Right cardiac atrium (tissue), 5 donors: ENCODE measurements around the gene LAMB3. TPM values are rescaled to one million over a fixed set of nuclear protein-coding genes. Genes with fewer than 3 reads are reported as not detected.

ENCODE experiments used
- ATAC-seq, 2 donors: fragments of 200-7000 bp; cut with Tn5 transposase; one replicate each; pipeline versions ENCODE4 v1.8.0 to v1.9.1; 2020; ENCODE audit warnings: moderate library complexity in 2 of 2, mild to moderate bottlenecking in 1 of 2
- DNase-seq, 3 donors: peaks; one replicate each; pipeline ENCODE4 v3.0.0-alpha.2; 2020
- H3K27ac ChIP-seq: one replicate; pipeline ENCODE4 v1.5.1; 2013; ENCODE audit warnings: mild to moderate bottlenecking, low read length, control low read depth, moderate library complexity
- H3K27me3 ChIP-seq: one replicate; pipeline ENCODE4 v1.6.1; 2013; ENCODE audit not compliant: control insufficient read depth, insufficient read depth
- H3K4me1 ChIP-seq: one replicate; pipeline ENCODE4 v1.6.1; 2013; ENCODE audit warnings: low read length; ENCODE audit not compliant: control insufficient read depth, insufficient read depth
- H3K4me3 ChIP-seq: one replicate; pipeline ENCODE4 v1.5.1; 2013; ENCODE audit warnings: low read length, control low read depth
- H3K9me3 ChIP-seq: one replicate; pipeline ENCODE4 v1.6.1; 2013; ENCODE audit warnings: low read length; ENCODE audit not compliant: control insufficient read depth
- WGBS: extraction: QIAGEN DNeasy Blood & Tissue Kit; methylation state at CpG from one replicate; pipeline ENCODE4 v1.1.7; 2013; 5-methylcytosine and 5-hydroxymethylcytosine counted together
- intact Hi-C, 4 donors: fragments of 100-400 bp; cut with DNase I; formaldehyde crosslinking; loops; one replicate each; pipeline versions ENCODE4 v1.11.0 to v1.14.0; 2022 to 2023
- polyA plus RNA-seq: library from polyadenylated mRNA; stranded (reverse); fragments of 200-250 nt; gene quantifications from one replicate; pipeline ENCODE4 v1.2.3, GENCODE V29; 2013
- total RNA-seq, 4 donors: library from RNA; stranded (reverse); fragmentation: NEBNext Ultra II Directional; extraction: Animal tissue kit (Norgen Biotek cat#: 25700); gene quantifications; one replicate each; pipeline ENCODE4 v1.2.1, GENCODE V29; 2021
- donor health status: healthy with polysubstance abuse.
- donor health status: DM: no; HTN: yes; CAD: no.
- donor health status: DM: no; HTN: no; CAD: no.
- donor health status: DM: no; HTN: yes; CAD: no; lungs with severe emphysema.
- donor health status: DM: yes; HTN: yes; CAD: no.

Gene LAMB3
- total and polyA plus RNA-seq, 5 donors, result 3.0 to 13.7 (median 9.3) TPM

GRCh38 chr1:209594440-209594839 lies 57.8 kb downstream of the LAMB3 start:
- Histone ChIP-seq H3K27ac (no peak overlapping the region), H3K4me1 (no peaks in the 10 kb centered on the region), H3K4me3 (no peak overlapping the region), H3K27me3 (no peaks in the 10 kb centered on the region), H3K9me3 (no peaks in the 10 kb centered on the region)
- 59% methylated on average over 1 of the region's 1 CpG for WGBS
- DNase-seq (no peak), ATAC-seq (no peak)
- intact Hi-C loops, result no loop called here

GRCh38 chr1:209593747-209594146 lies 58.5 kb downstream of the LAMB3 start:
- WGBS, result 59% methylated on average over 2 of the region's 2 CpGs

GRCh38 chr1:209590405-209590804 lies 61.8 kb downstream of the LAMB3 start:
- WGBS, result 51% methylated on average over 6 of the region's 6 CpGs
- H3K4me3 ChIP-seq, result no peak overlapping the region
- ATAC-seq (peak in 1 of 2 donors; percentile 51), DNase-seq (peak; percentile 25 to 62 (median 56))
- intact Hi-C loops, result no loop called here
- H3K27me3 ChIP-seq, result no peaks in the 10 kb centered on the region
- H3K9me3 ChIP-seq, result no peaks in the 10 kb centered on the region
- no peaks in the 10 kb centered on the region for H3K4me1 ChIP-seq
- no peak overlapping the region for H3K27ac ChIP-seq

More at GRCh38 chr1:209593747-209594146, 58.5 kb downstream of the LAMB3 start:
- H3K4me1 ChIP-seq, result no peaks in the 10 kb centered on the region
- H3K9me3 ChIP-seq, result no peaks in the 10 kb centered on the region
- ATAC-seq (no peak), DNase-seq (no peak)
- H3K27ac ChIP-seq, result no peak overlapping the region
- H3K4me3 ChIP-seq, result no peak overlapping the region
- intact Hi-C loops, result no loop called here
- no peaks in the 10 kb centered on the region for H3K27me3 ChIP-seq

- H3K27ac ChIP-seq, result no peak overlapping the region
- ATAC-seq (no peak), DNase-seq (no peak)
- intact Hi-C loops, result loop anchor here in 1 of 4 donors (5.0 to 10.0 kb wide), 2 partner anchors 37 to 235 kb away; partner anchors contain the start of gene UTP25
- no peaks in the 10 kb centered on the region for H3K9me3 ChIP-seq
- 83% methylated on average over 6 of the region's 6 CpGs for WGBS
- no peak overlapping the region for H3K4me3 ChIP-seq
- H3K27me3 ChIP-seq, result no peaks in the 10 kb centered on the region
- no peaks in the 10 kb centered on the region for H3K4me1 ChIP-seq
These were observed 62.4 kb downstream of the LAMB3 start for GRCh38 chr1:209589863-209590262.

- ATAC-seq (no peak), DNase-seq (no peak)
- Histone ChIP-seq H3K4me3 (no peak overlapping the region), H3K9me3 (no peaks in the 10 kb centered on the region), H3K27ac (no peak overlapping the region), H3K4me1 (no peaks in the 10 kb centered on the region), H3K27me3 (no peaks in the 10 kb centered on the region)
- intact Hi-C loops, result loop anchor here in 1 of 4 donors (5.0 to 10.0 kb wide), 2 partner anchors 38 to 235 kb away; partner anchors contain the start of gene UTP25
- 100% methylated on average over 2 of the region's 2 CpGs for WGBS
These were observed 62.8 kb downstream of the LAMB3 start for GRCh38 chr1:209589440-209589839.

GRCh38 chr1:209587789-209588188 lies 64.4 kb downstream of the LAMB3 start:
- 82% methylated on average over 3 of the region's 3 CpGs for WGBS
- no peak overlapping the region for H3K27ac ChIP-seq
- H3K9me3 ChIP-seq, result no peaks in the 10 kb centered on the region
- no peak for ATAC-seq
- intact Hi-C loops, result loop anchor here in 1 of 4 donors (5.0 to 10.0 kb wide), 2 partner anchors 40 to 237 kb away; partner anchors contain the start of gene UTP25
- no peak overlapping the region for H3K4me3 ChIP-seq
- H3K27me3 ChIP-seq, result no peaks in the 10 kb centered on the region
- DNase-seq, result no peak
- H3K4me1 ChIP-seq, result no peaks in the 10 kb centered on the region

- no peak overlapping the region for H3K4me3 ChIP-seq
- DNase-seq, result no peak
- no peaks in the 10 kb centered on the region for H3K4me1 ChIP-seq
- H3K27me3 ChIP-seq, result no peaks in the 10 kb centered on the region
- WGBS, result 68% methylated on average over 4 of the region's 4 CpGs
- H3K9me3 ChIP-seq, result no peaks in the 10 kb centered on the region
- intact Hi-C loops, result loop anchor here in 1 of 4 donors (5.0 to 10.0 kb wide), 2 partner anchors 41 to 239 kb away; partner anchors contain the start of gene UTP25
- H3K27ac ChIP-seq, result no peak overlapping the region
- ATAC-seq, result no peak
These were observed 65.9 kb downstream of the LAMB3 start for GRCh38 chr1:209586221-209586740.

- 1% methylated on average over 23 of the region's 23 CpGs for WGBS
These were observed 66.6 kb downstream of the LAMB3 start for GRCh38 chr1:209585672-209586071.

GRCh38 chr1:209585197-209585596 lies 67.0 kb downstream of the LAMB3 start:
- ATAC-seq (no peak), DNase-seq (no peak)
- WGBS, result 48% methylated on average over 5 of the region's 5 CpGs
- intact Hi-C loops, result loop anchor here in 1 of 4 donors (5.0 to 10.0 kb wide), 2 partner anchors 42 to 240 kb away; partner anchors contain the start of gene UTP25
- Histone ChIP-seq H3K4me3 (no peak overlapping the region), H3K27ac (no peak overlapping the region), H3K4me1 (no peaks in the 10 kb centered on the region), H3K9me3 (no peaks in the 10 kb centered on the region), H3K27me3 (no peaks in the 10 kb centered on the region)

More at GRCh38 chr1:209585672-209586071, 66.6 kb downstream of the LAMB3 start:
- peak; percentile 83 to 87 for ATAC-seq
- H3K4me1 ChIP-seq, result no peaks in the 10 kb centered on the region
- H3K27ac ChIP-seq, result no peak overlapping the region
- no peaks in the 10 kb centered on the region for H3K27me3 ChIP-seq
- no peak overlapping the region for H3K4me3 ChIP-seq
- DNase-seq, result peak; percentile 63 to 88 (median 86)
- intact Hi-C loops, result loop anchor here in 1 of 4 donors (5.0 to 10.0 kb wide), 2 partner anchors 42 to 239 kb away; partner anchors contain the start of gene UTP25
- no peaks in the 10 kb centered on the region for H3K9me3 ChIP-seq

- DNase-seq (peak in 1 of 3 donors; percentile 50), ATAC-seq (no peak)
- Histone ChIP-seq H3K4me3 (no peak overlapping the region), H3K27ac (no peak overlapping the region), H3K27me3 (no peaks in the 10 kb centered on the region), H3K4me1 (no peaks in the 10 kb centered on the region), H3K9me3 (no peaks in the 10 kb centered on the region)
- intact Hi-C loops, result loop anchor here in 1 of 4 donors (10.0 kb wide), 1 partner anchor 241 kb away; the partner anchor contains the start of gene UTP25
- WGBS, result 33% methylated on average over 13 of the region's 13 CpGs
These were observed 68.0 kb downstream of the LAMB3 start for GRCh38 chr1:209584231-209584672.

- WGBS, result 20% methylated on average over 6 of the region's 6 CpGs
- no peaks in the 10 kb centered on the region for H3K4me1 ChIP-seq
- H3K27ac ChIP-seq, result no peak within 1 kb of the TSS
- H3K27me3 ChIP-seq, result no peaks in the 10 kb centered on the region
- H3K4me3 ChIP-seq, result no peak within 1 kb of the TSS
- ATAC-seq (peak in 1 of 2 donors; percentile 16), DNase-seq (no peak)
- intact Hi-C loops, result loop anchor here in 1 of 4 donors (10.0 kb wide), 1 partner anchor 241 kb away; the partner anchor contains the start of gene UTP25
- no peaks in the 10 kb centered on the region for H3K9me3 ChIP-seq
These were observed 68.8 kb downstream of the LAMB3 start, which contains the start of gene CAMK1G for GRCh38 chr1:209583408-209583807. Gene CAMK1G (plus strand): TSS chr1:209583714. CDS start chr1:209594984, 11,270 bp downstream.
